Panc1 (cell line): ENCODE results near the gene KAZN. TPM values are rescaled to one million over a fixed set of nuclear protein-coding genes. Genes with fewer than 3 reads are reported as not detected.

Experiments
- ATAC-seq: fragments of 200-7000 bp; cut with Tn5 transposase; 2 replicates; pipeline ENCODE4 v1.9.1; 2020; ENCODE audit warnings: mild to moderate bottlenecking, moderate library complexity
- BruUV-seq: library from RNA; stranded (reverse); fragments of 400-500 nt; replicated peaks from 2 replicates; lab custom pipeline; 2021; lab: Mats Ljungman, UMichigan
- CTCF ChIA-PET: fragments of 300-600 bp; sonication (Branson Sonifier 250); formaldehyde crosslinking; loops from one replicate; lab custom pipeline; 2022; ENCODE audit warnings: antibody characterized with exemption; lab: Charles Lee
- POLR2A ChIA-PET: fragments of 300-600 bp; sonication (Branson Sonifier 250); formaldehyde crosslinking; loops from one replicate; lab custom pipeline; 2022; ENCODE audit warnings: antibody characterized with exemption; lab: Charles Lee
- DNase-seq: peaks from one replicate; pipeline ENCODE4 v3.0.0-alpha.2; 2010; ENCODE audit warnings: low read depth, low spot score
- H3K27ac ChIP-seq: 2 replicates; pipeline ENCODE4 v1.5.1; 2011; ENCODE audit warnings: mild to moderate bottlenecking, low read length, inconsistent platforms
- H3K27me3 ChIP-seq: fragments of 200-500 bp; sonication (Bioruptor generic); 2 replicates; pipeline ENCODE4 v1.6.0; 2014; ENCODE audit warnings: low read length, inconsistent platforms; ENCODE audit not compliant: control insufficient read depth, insufficient read depth
- H3K36me3 ChIP-seq: fragments of 200-500 bp; sonication (Bioruptor generic); 2 replicates; pipeline ENCODE4 v1.5.1; 2014; ENCODE audit warnings: inconsistent platforms, mild to moderate bottlenecking, low read length, moderate library complexity; ENCODE audit not compliant: control insufficient read depth, insufficient read depth
- H3K4me1 ChIP-seq: 2 replicates; pipeline ENCODE4 v1.5.1; 2011; ENCODE audit warnings: inconsistent platforms, mild to moderate bottlenecking, low read length, moderate library complexity; ENCODE audit not compliant: control insufficient read depth, insufficient read depth
- H3K4me3 ChIP-seq, 2 experiments: 2 replicates each; pipeline ENCODE4 v1.5.1; 2011 to 2012; ENCODE audit warnings: low read depth in 2 of 2, low read length in 2 of 2, mild to moderate bottlenecking in 2 of 2, inconsistent platforms in 1 of 2, moderate library complexity in 1 of 2
- H3K9me3 ChIP-seq: fragments of 200-500 bp; sonication (Bioruptor generic); 2 replicates; pipeline ENCODE4 v1.5.1; 2014; ENCODE audit warnings: low read depth, mild to moderate bottlenecking, inconsistent platforms, low read length, moderate library complexity; ENCODE audit not compliant: control insufficient read depth, insufficient read depth
- POLR2AphosphoS5 ChIP-seq: IDR thresholded peaks from 2 replicates; pipeline ENCODE4 v1.6.1; 2012; ENCODE audit warnings: mild to moderate bottlenecking, low read depth, low read length, moderate library complexity
- SIN3A ChIP-seq: IDR thresholded peaks from 2 replicates; pipeline ENCODE4 v1.6.1; 2012; ENCODE audit warnings: low read depth, mild to moderate bottlenecking, low read length, moderate library complexity, borderline replicate concordance; ENCODE audit not compliant: insufficient read depth
- TCF7L2 ChIP-seq: IDR thresholded peaks from 2 replicates; pipeline ENCODE4 v1.6.1; 2011; ENCODE audit warnings: mild to moderate bottlenecking, low read depth, low read length, inconsistent platforms
- in situ Hi-C: cut with HindIII; loops from 2 replicates; pipeline ENCODE4 v1.10.0; 2016; ENCODE audit warnings: low sequenced_read_pairs, low pct_unique_long_range_greater_than_20kb
- intact Hi-C: fragments of 100-400 bp; cut with micrococcal nuclease; formaldehyde crosslinking; loops from one replicate; pipeline ENCODE4 v1.10.0; 2022; ENCODE audit not compliant: unreplicated experiment
- total RNA-seq: library from RNA; stranded (reverse); gene quantifications from one replicate; pipeline ENCODE4 v1.2.1, GENCODE V29; 2021; ENCODE audit not compliant: unreplicated experiment
- TF ChIP-seq, protein P1 (sequence below), 2 experiments: IDR thresholded peaks; 2 replicates each; pipeline ENCODE4 v1.6.1; 2011 to 2012; ENCODE audit warnings: low read depth in 2 of 2, control low read depth in 1 of 2, low read length in 1 of 2, mild to moderate bottlenecking in 1 of 2, moderate library complexity in 1 of 2; ENCODE audit not compliant: insufficient read depth in 1 of 2
- TF ChIP-seq, protein P2 (sequence below): fragments of 450-650 bp; IDR thresholded peaks from 2 replicates; pipeline ENCODE4 v1.5.1; 2017; ENCODE audit warnings: mild to moderate bottlenecking

KAZN gene
- total RNA-seq, 1 experiment from 2014 or later, result 6.6 TPM

DNA sequence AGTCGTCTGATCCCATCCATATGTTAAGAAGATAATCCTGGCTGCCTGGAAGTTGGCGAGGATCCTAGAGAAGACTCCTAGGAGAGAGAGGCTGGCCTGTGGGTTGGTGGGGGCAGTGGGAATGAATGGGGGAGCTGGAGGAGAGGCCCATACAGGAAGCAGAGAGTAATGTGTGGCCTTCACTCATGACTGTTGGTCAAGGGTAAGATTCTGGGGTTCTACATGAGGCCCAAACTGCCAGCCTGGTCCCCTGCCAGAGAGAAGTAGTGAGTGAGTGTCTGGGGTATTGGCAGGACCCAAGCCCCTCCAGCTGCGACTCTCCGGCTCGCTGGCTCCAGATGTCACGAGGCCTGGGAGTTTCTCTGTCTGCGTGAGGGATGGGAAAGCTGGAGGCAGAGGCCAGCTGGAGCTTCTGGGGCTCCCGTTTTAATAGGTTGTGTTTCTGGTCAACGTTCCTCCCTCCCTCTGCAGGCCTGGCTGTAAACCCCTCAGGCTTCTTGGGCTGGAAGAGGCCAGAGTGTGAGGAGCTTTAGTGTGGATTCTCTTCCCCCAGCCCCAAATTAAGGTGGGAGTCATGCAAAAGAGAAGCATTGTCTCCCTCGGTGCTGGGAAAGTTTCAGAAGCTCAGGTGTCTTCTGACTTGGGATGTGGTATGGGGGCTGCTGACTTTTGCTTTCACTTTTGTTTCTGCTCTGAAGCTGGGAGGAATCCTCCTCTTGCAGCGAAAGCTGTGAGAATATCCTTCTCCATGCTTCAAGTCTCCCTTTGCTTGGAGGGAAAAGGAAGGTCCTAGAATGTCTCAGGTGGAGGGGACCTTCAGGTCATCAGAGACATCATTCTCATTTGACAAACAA lies 557.6 kb downstream of the KAZN start:
- CTCF ChIA-PET, result interaction anchor here (0.6 to 1.7 kb wide), 3 partner anchors 8 to 115 kb away, joined by 3 to 6 read pairs (median 4); no protein-coding TSS in a partner anchor
- H3K36me3 ChIP-seq, result no peaks in the 10 kb centered on the region
- DNase-seq (no peak), ATAC-seq (no peak)
- no TSS peak for BruUV-seq
- intact Hi-C loops (no loop called here), in situ Hi-C loops (no loop called here)
- peak overlapping the region; percentile 17 to 87 for H3K4me3 ChIP-seq
- H3K27me3 ChIP-seq, result no peaks in the 10 kb centered on the region
- peak overlapping the region; percentile 62 for H3K27ac ChIP-seq
- TF ChIP-seq, protein P1, sequence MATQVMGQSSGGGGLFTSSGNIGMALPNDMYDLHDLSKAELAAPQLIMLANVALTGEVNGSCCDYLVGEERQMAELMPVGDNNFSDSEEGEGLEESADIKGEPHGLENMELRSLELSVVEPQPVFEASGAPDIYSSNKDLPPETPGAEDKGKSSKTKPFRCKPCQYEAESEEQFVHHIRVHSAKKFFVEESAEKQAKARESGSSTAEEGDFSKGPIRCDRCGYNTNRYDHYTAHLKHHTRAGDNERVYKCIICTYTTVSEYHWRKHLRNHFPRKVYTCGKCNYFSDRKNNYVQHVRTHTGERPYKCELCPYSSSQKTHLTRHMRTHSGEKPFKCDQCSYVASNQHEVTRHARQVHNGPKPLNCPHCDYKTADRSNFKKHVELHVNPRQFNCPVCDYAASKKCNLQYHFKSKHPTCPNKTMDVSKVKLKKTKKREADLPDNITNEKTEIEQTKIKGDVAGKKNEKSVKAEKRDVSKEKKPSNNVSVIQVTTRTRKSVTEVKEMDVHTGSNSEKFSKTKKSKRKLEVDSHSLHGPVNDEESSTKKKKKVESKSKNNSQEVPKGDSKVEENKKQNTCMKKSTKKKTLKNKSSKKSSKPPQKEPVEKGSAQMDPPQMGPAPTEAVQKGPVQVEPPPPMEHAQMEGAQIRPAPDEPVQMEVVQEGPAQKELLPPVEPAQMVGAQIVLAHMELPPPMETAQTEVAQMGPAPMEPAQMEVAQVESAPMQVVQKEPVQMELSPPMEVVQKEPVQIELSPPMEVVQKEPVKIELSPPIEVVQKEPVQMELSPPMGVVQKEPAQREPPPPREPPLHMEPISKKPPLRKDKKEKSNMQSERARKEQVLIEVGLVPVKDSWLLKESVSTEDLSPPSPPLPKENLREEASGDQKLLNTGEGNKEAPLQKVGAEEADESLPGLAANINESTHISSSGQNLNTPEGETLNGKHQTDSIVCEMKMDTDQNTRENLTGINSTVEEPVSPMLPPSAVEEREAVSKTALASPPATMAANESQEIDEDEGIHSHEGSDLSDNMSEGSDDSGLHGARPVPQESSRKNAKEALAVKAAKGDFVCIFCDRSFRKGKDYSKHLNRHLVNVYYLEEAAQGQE (IDR thresholded peaks at IDR 0.05; ENCODE audit: insufficient read depth in 1 of 2, low read depth in 2 of 2, low read length in 1 of 2), result no peak
- TF ChIP-seq SIN3A (no peak), TCF7L2 (no peak)
- TF ChIP-seq, protein P2, sequence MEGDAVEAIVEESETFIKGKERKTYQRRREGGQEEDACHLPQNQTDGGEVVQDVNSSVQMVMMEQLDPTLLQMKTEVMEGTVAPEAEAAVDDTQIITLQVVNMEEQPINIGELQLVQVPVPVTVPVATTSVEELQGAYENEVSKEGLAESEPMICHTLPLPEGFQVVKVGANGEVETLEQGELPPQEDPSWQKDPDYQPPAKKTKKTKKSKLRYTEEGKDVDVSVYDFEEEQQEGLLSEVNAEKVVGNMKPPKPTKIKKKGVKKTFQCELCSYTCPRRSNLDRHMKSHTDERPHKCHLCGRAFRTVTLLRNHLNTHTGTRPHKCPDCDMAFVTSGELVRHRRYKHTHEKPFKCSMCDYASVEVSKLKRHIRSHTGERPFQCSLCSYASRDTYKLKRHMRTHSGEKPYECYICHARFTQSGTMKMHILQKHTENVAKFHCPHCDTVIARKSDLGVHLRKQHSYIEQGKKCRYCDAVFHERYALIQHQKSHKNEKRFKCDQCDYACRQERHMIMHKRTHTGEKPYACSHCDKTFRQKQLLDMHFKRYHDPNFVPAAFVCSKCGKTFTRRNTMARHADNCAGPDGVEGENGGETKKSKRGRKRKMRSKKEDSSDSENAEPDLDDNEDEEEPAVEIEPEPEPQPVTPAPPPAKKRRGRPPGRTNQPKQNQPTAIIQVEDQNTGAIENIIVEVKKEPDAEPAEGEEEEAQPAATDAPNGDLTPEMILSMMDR, result no peak
- POLR2A ChIA-PET, result interaction anchor here (1.6 kb wide), 1 partner anchor 18 kb away, joined by 3 read pairs; no protein-coding TSS in a partner anchor
- no peaks in the 10 kb centered on the region for H3K9me3 ChIP-seq
- peaks cover 45% of the 10 kb centered on the region for H3K4me1 ChIP-seq

DNA sequence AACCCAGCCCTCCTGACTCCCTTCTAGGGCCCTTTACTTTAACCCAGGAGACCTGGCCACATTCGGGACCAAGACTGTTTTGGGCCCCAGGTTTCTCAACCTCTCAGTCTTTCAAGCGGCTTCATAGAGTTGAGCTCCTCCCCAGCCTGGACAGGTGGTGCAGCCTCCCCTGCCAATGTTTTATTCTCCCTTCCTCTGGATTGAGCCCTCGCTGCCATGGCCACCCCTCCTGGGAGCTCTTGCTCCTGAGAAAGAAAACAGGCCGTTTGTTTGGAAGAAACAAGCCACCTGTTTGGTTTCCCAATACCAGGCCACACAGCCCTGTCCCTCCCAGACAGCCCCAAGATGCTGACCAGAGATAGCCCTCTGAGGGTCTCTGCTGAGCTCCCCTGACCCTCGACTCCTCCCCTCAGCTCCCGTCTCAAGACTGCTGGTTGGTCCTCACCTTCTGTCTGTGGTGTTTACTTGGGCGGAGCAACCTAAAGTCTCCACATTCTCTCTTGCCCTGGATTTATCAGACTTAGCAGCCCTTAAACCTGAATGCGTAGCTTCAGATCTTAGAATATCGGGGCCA lies 558.4 kb downstream of the KAZN start:
- CTCF ChIA-PET, result interaction anchor here (0.6 to 1.7 kb wide), 3 partner anchors 29 to 126 kb away, joined by 3 to 6 read pairs (median 3); no protein-coding TSS in a partner anchor
- DNase-seq, result no peak
- ATAC-seq, result no peak
- POLR2A ChIA-PET, result interaction anchor here (0.7 to 1.6 kb wide), 2 partner anchors 12 to 17 kb away, joined by 3 to 4 read pairs; no protein-coding TSS in a partner anchor
- in situ Hi-C loops (no loop called here), intact Hi-C loops (no loop called here)
- Histone ChIP-seq H3K4me3 (peak overlapping the region; percentile 17 to 87), H3K36me3 (no peaks in the 10 kb centered on the region), H3K27ac (peak overlapping the region; percentile 62), H3K27me3 (no peaks in the 10 kb centered on the region), H3K4me1 (peaks cover 45% of the 10 kb centered on the region), H3K9me3 (no peaks in the 10 kb centered on the region)
- no TSS peak for BruUV-seq
- TF ChIP-seq TCF7L2 (no peak), POLR2AphosphoS5 (no peak), SIN3A (no peak)
- TF ChIP-seq, protein P1 (IDR thresholded peaks at IDR 0.05; ENCODE audit: insufficient read depth in 1 of 2, low read depth in 2 of 2, low read length in 1 of 2), result no peak
- TF ChIP-seq, protein P2, result no peak
